ENCODE results near the gene SLC38A9. TPM values are rescaled to one million over a fixed set of nuclear protein-coding genes. Genes with fewer than 3 reads are reported as not detected.

SLC38A9 gene
- total and polyA plus RNA-seq, 7 experiments from 2014 or later: 12.2 to 32.6 (median 22.2) TPM

- Histone ChIP-seq H3K27ac (ENCODE audit: low read depth, low read length) (no peak overlapping the region), H3K27me3 (ENCODE audit: control insufficient read depth in 2 of 2, insufficient read depth in 2 of 2, low read length in 2 of 2) (no peaks in the 10 kb centered on the region), H3K4me3 (ENCODE audit: low read length) (no peak overlapping the region), H3K36me3 (ENCODE audit: control insufficient read depth in 2 of 3, insufficient read depth in 3 of 3, low read length in 3 of 3) (peaks cover 0 to 8% (median 0%) of the 10 kb centered on the region in 3 experiments), H3K4me1 (ENCODE audit: control insufficient read depth in 2 of 2, insufficient read depth in 2 of 2, low read length in 2 of 2) (peaks cover 12 to 16% of the 10 kb centered on the region in 2 donors), H3K9me3 (ENCODE audit: control insufficient read depth in 2 of 3, low read length in 3 of 3) (no peaks in the 10 kb centered on the region)
- POLR2A ChIA-PET: interaction anchor here (1.0 to 1.8 kb wide), 3 partner anchors 10 to 1128 kb away, joined by 3 to 4 read pairs (median 3); no protein-coding TSS in a partner anchor
- Mint-ChIP-seq H3K36me3 (peaks cover 4 to 19% (median 6%) of the 10 kb centered on the region in 5 donors), H3K27me3 (peaks cover 0 to 3% (median 0%) of the 10 kb centered on the region in 5 donors), H3K4me3 (peak overlapping the region in 1 of 10 donors; percentile 53), H3K4me1 (peaks cover 17 to 24% (median 19%) of the 10 kb centered on the region in 7 donors), H3K9me3 (peaks cover 0 to 19% (median 5%) of the 10 kb centered on the region in 11 donors), H3K27ac (no peak overlapping the region)
- DNase-seq (no peak), ATAC-seq (no peak)
- intact Hi-C loops (cut with micrococcal nuclease): loop anchor here (2.0 to 5.0 kb wide), 8 partner anchors 49 to 1197 kb away; partner anchors contain the start of genes CDC20B (in 1 of the 2), MAP3K1 (in 1 of the 2) and SNX18 (in 1 of the 2)
- CTCF ChIA-PET: no interaction called here
Measured at GRCh38 chr5:55713871-55714270, 1.7 kb upstream of the SLC38A9 start.

GRCh38 chr5:55711507-55712022 lies 559 bp downstream of the SLC38A9 start:
- DNase-seq: no peak
- Histone ChIP-seq H3K4me3 (ENCODE audit: low read length) (peak overlapping the region; percentile 87), H3K4me1 (ENCODE audit: control insufficient read depth in 2 of 2, insufficient read depth in 2 of 2, low read length in 2 of 2) (peaks cover 12 to 16% of the 10 kb centered on the region in 2 donors), H3K27ac (ENCODE audit: low read depth, low read length) (peak overlapping the region; percentile 72), H3K36me3 (ENCODE audit: control insufficient read depth in 2 of 3, insufficient read depth in 3 of 3, low read length in 3 of 3) (peaks cover 0 to 8% (median 0%) of the 10 kb centered on the region in 3 experiments), H3K9me3 (ENCODE audit: control insufficient read depth in 2 of 3, low read length in 3 of 3) (no peaks in the 10 kb centered on the region), H3K27me3 (ENCODE audit: control insufficient read depth in 2 of 2, insufficient read depth in 2 of 2, low read length in 2 of 2) (no peaks in the 10 kb centered on the region)
- peaks cover 0 to 3% (median 0%) of the 10 kb centered on the region in 5 donors for H3K27me3 Mint-ChIP-seq
- peak overlapping the region; percentile 76 to 97 (median 91) for H3K27ac Mint-ChIP-seq
- ATAC-seq: no peak
- peaks cover 23 to 44% (median 30%) of the 10 kb centered on the region in 7 donors for H3K4me1 Mint-ChIP-seq
- POLR2A ChIA-PET: no interaction called here
- H3K4me3 Mint-ChIP-seq: peak overlapping the region; percentile 94 to 99 (median 98)
- peaks cover under 1 to 25% (median 13%) of the 10 kb centered on the region in 5 donors for H3K36me3 Mint-ChIP-seq
- peaks cover 0 to 8% (median 1%) of the 10 kb centered on the region in 11 donors for H3K9me3 Mint-ChIP-seq
- intact Hi-C loops (cut with micrococcal nuclease): loop anchor here (1.0 to 5.0 kb wide), 13 partner anchors 51 to 1463 kb away; partner anchors contain the start of genes PLPP1 (in 2 of the 2), CDC20B (in 1 of the 2), DHX29 (in 1 of the 2) and GPBP1 (in 1 of the 2)
- CTCF ChIA-PET: interaction anchor here (0.7 kb wide), 1 partner anchor 479 kb away, joined by 3 read pairs; no protein-coding TSS in a partner anchor

GRCh38 chr5:55708732-55709131 lies 3.4 kb downstream of the SLC38A9 start:
- Mint-ChIP-seq H3K4me1 (peaks cover 25 to 50% (median 39%) of the 10 kb centered on the region in 7 donors), H3K9me3 (no peaks in the 10 kb centered on the region), H3K36me3 (peaks cover 0 to 22% (median 10%) of the 10 kb centered on the region in 5 donors), H3K27me3 (no peaks in the 10 kb centered on the region), H3K4me3 (peak overlapping the region in 4 of 10 donors; percentile 3 to 44 (median 32)), H3K27ac (no peak overlapping the region)
- intact Hi-C loops (cut with micrococcal nuclease): no loop called here
- H3K4me3 ChIP-seq (ENCODE audit: low read length): no peak overlapping the region
- H3K27me3 ChIP-seq (ENCODE audit: control insufficient read depth in 2 of 2, insufficient read depth in 2 of 2, low read length in 2 of 2): no peaks in the 10 kb centered on the region
- ATAC-seq (no peak), DNase-seq (no peak)
- H3K4me1 ChIP-seq (ENCODE audit: control insufficient read depth in 2 of 2, insufficient read depth in 2 of 2, low read length in 2 of 2): peaks cover 12 to 16% of the 10 kb centered on the region in 2 donors
- H3K9me3 ChIP-seq (ENCODE audit: control insufficient read depth in 2 of 3, low read length in 3 of 3): no peaks in the 10 kb centered on the region
- POLR2A ChIA-PET: interaction anchor here (0.6 kb wide), 1 partner anchor 574 kb away, joined by 4 read pairs; no protein-coding TSS in a partner anchor
- CTCF ChIA-PET: interaction anchor here (0.6 to 0.7 kb wide), 2 partner anchors 112 to 316 kb away, joined by 3 to 4 read pairs; no protein-coding TSS in a partner anchor
- H3K27ac ChIP-seq (ENCODE audit: low read depth, low read length): no peak overlapping the region
- peaks cover 0 to 8% (median 0%) of the 10 kb centered on the region in 3 experiments for H3K36me3 ChIP-seq (ENCODE audit: control insufficient read depth in 2 of 3, insufficient read depth in 3 of 3, low read length in 3 of 3)

GRCh38 chr5:55706230-55706629 lies 5.9 kb downstream of the SLC38A9 start:
- ATAC-seq: no peak
- Histone ChIP-seq H3K27me3 (ENCODE audit: control insufficient read depth in 2 of 2, insufficient read depth in 2 of 2, low read length in 2 of 2) (no peaks in the 10 kb centered on the region), H3K27ac (ENCODE audit: low read depth, low read length) (no peak overlapping the region), H3K4me3 (ENCODE audit: low read length) (no peak overlapping the region), H3K36me3 (ENCODE audit: control insufficient read depth in 2 of 3, insufficient read depth in 3 of 3, low read length in 3 of 3) (no peaks in the 10 kb centered on the region), H3K4me1 (ENCODE audit: control insufficient read depth in 2 of 2, insufficient read depth in 2 of 2, low read length in 2 of 2) (peaks cover 2 to 6% of the 10 kb centered on the region in 2 donors), H3K9me3 (ENCODE audit: control insufficient read depth in 2 of 3, low read length in 3 of 3) (no peaks in the 10 kb centered on the region)
- no peaks in the 10 kb centered on the region for H3K27me3 Mint-ChIP-seq
- intact Hi-C loops (cut with micrococcal nuclease): no loop called here
- H3K4me3 Mint-ChIP-seq: no peak overlapping the region
- POLR2A ChIA-PET: no interaction called here
- H3K4me1 Mint-ChIP-seq: peaks cover 15 to 43% (median 24%) of the 10 kb centered on the region in 7 donors
- no peak overlapping the region for H3K27ac Mint-ChIP-seq
- DNase-seq: no peak
- peaks cover 0 to 30% (median 10%) of the 10 kb centered on the region in 5 donors for H3K36me3 Mint-ChIP-seq
- no peaks in the 10 kb centered on the region for H3K9me3 Mint-ChIP-seq
- CTCF ChIA-PET: no interaction called here

GRCh38 chr5:55702598-55703345 lies 9.4 kb downstream of the SLC38A9 start:
- H3K4me1 ChIP-seq (ENCODE audit: control insufficient read depth in 2 of 2, insufficient read depth in 2 of 2, low read length in 2 of 2): no peaks in the 10 kb centered on the region
- H3K9me3 ChIP-seq (ENCODE audit: control insufficient read depth in 2 of 3, low read length in 3 of 3): no peaks in the 10 kb centered on the region
- no peaks in the 10 kb centered on the region for H3K27me3 ChIP-seq (ENCODE audit: control insufficient read depth in 2 of 2, insufficient read depth in 2 of 2, low read length in 2 of 2)
- no peak overlapping the region for H3K4me3 ChIP-seq (ENCODE audit: low read length)
- ChIA-PET POLR2A (interaction anchor here (0.6 to 0.7 kb wide), 2 partner anchors 11 to 270 kb away, joined by 3 to 4 read pairs; no protein-coding TSS in a partner anchor), CTCF (no interaction called here)
- H3K27ac ChIP-seq (ENCODE audit: low read depth, low read length): no peak overlapping the region
- Mint-ChIP-seq H3K4me3 (no peak overlapping the region), H3K27ac (no peak overlapping the region), H3K4me1 (peaks cover 8 to 38% (median 16%) of the 10 kb centered on the region in 7 donors), H3K9me3 (no peaks in the 10 kb centered on the region), H3K27me3 (no peaks in the 10 kb centered on the region), H3K36me3 (peaks cover 0 to 24% (median 4%) of the 10 kb centered on the region in 5 donors)
- no peak for ATAC-seq
- no peak for DNase-seq
- intact Hi-C loops (cut with micrococcal nuclease): no loop called here
- H3K36me3 ChIP-seq (ENCODE audit: control insufficient read depth in 2 of 3, insufficient read depth in 3 of 3, low read length in 3 of 3): no peaks in the 10 kb centered on the region

- ChIA-PET POLR2A (interaction anchor here (0.7 kb wide), 1 partner anchor 12 kb away, joined by 3 read pairs; no protein-coding TSS in a partner anchor), CTCF (interaction anchor here (2.3 kb wide), 1 partner anchor 10 kb away, joined by 9 read pairs; no protein-coding TSS in a partner anchor)
- ATAC-seq: no peak
- H3K36me3 Mint-ChIP-seq: peaks cover 0 to 26% (median 4%) of the 10 kb centered on the region in 5 donors
- peaks cover 4 to 29% (median 11%) of the 10 kb centered on the region in 7 donors for H3K4me1 Mint-ChIP-seq
- H3K27ac Mint-ChIP-seq: peak overlapping the region in 1 of 9 donors; percentile 63
- no peaks in the 10 kb centered on the region for H3K27me3 Mint-ChIP-seq
- Histone ChIP-seq H3K27me3 (ENCODE audit: control insufficient read depth in 2 of 2, insufficient read depth in 2 of 2, low read length in 2 of 2) (no peaks in the 10 kb centered on the region), H3K36me3 (ENCODE audit: control insufficient read depth in 2 of 3, insufficient read depth in 3 of 3, low read length in 3 of 3) (no peaks in the 10 kb centered on the region), H3K9me3 (ENCODE audit: control insufficient read depth in 2 of 3, low read length in 3 of 3) (no peaks in the 10 kb centered on the region), H3K4me1 (ENCODE audit: control insufficient read depth in 2 of 2, insufficient read depth in 2 of 2, low read length in 2 of 2) (no peaks in the 10 kb centered on the region), H3K4me3 (ENCODE audit: low read length) (no peak overlapping the region), H3K27ac (ENCODE audit: low read depth, low read length) (no peak overlapping the region)
- no peak for DNase-seq
- H3K9me3 Mint-ChIP-seq: no peaks in the 10 kb centered on the region
- intact Hi-C loops (cut with micrococcal nuclease): no loop called here
- H3K4me3 Mint-ChIP-seq: no peak overlapping the region
Measured at GRCh38 chr5:55701462-55702103, 10.5 kb downstream of the SLC38A9 start.

All from naive thymus-derived CD4-positive, alpha-beta T cell (primary cell).